HepG2 (cell line): ENCODE results near the gene FBXW10. TPM values are rescaled to one million over a fixed set of nuclear protein-coding genes. Genes with fewer than 3 reads are reported as not detected.
"Not testable (repeated sequence)": the region's sequence is repeated elsewhere in the genome, so short reads cannot be mapped to it uniquely, and the experiment has no call there.

Source experiments
- ATAC-seq: fragments of 200-7000 bp; cut with Tn5 transposase; 3 replicates; pipeline ENCODE4 v1.9.1; 2020; ENCODE audit warnings: mild to moderate bottlenecking, moderate library complexity
- BruUV-seq: library from RNA; stranded (reverse); fragments of 400-500 nt; replicated peaks from 2 replicates; lab custom pipeline; 2021; lab: Mats Ljungman, UMichigan
- CTCF ChIA-PET: fragments of 300-600 bp; formaldehyde crosslinking; extraction: SDS; loops from one replicate; lab custom pipeline; 2021; ENCODE audit warnings: low total read pairs, inconsistent platforms, low intra/inter-chr PET ratio; lab: Yijun Ruan, JAX
- POLR2A ChIA-PET: fragments of 350-600 bp; sonication (Branson Sonifier 250); formaldehyde crosslinking; loops from one replicate; lab custom pipeline; 2020; ENCODE audit warnings: antibody characterized with exemption, inconsistent platforms; lab: Yijun Ruan, JAX
- DNase-seq: peaks from one replicate; pipeline ENCODE4 v3.0.0-alpha.2; 2015; ENCODE audit warnings: low spot score
- FAIRE-seq: peaks from 3 replicates; lab custom pipeline; 2011; peaks lifted over from hg19 to GRCh38; lab: Jason Lieb, UNC
- H2AFZ ChIP-seq: one replicate; pipeline ENCODE4 v1.6.1; 2011; ENCODE audit warnings: low read length, inconsistent platforms
- H3K27ac ChIP-seq: fragments of 300-600 bp; 3 replicates; pipeline ENCODE4 v1.8.0; 2011; ENCODE audit warnings: mixed run types, mild to moderate bottlenecking, mixed read lengths, low read length, inconsistent platforms; ENCODE audit not compliant: insufficient read depth; ENCODE audit errors: extremely low read length
- H3K27me3 ChIP-seq, 2 experiments: fragments of 200-600 bp in 1 of 2; 2 replicates in 1 of 2; 3 replicates in 1 of 2; pipeline versions ENCODE4 v1.6.0 to v1.8.0; 2011; ENCODE audit warnings: low read length in 2 of 2, mild to moderate bottlenecking in 2 of 2, moderate library complexity in 2 of 2, inconsistent platforms in 1 of 2; ENCODE audit not compliant: insufficient read depth in 2 of 2, control insufficient read depth in 1 of 2
- H3K36me3 ChIP-seq, 2 experiments: fragments of 200-600 bp in 1 of 2; replicated peaks in 1 of 2; 2 replicates in 1 of 2; 3 replicates in 1 of 2; pipeline versions ENCODE4 v1.5.1 to v1.8.0; 2011; ENCODE audit warnings: low read length in 2 of 2, inconsistent platforms in 1 of 2; ENCODE audit not compliant: insufficient read depth in 2 of 2, control insufficient read depth in 1 of 2
- H3K4me1 ChIP-seq: 2 replicates; pipeline ENCODE4 v1.5.1; 2012; ENCODE audit warnings: low read length, inconsistent platforms; ENCODE audit not compliant: insufficient read depth
- H3K4me2 ChIP-seq: 2 replicates; pipeline ENCODE4 v1.6.0; 2011; ENCODE audit warnings: low read depth, low read length, inconsistent platforms
- H3K4me3 ChIP-seq, 3 experiments: fragments of 200-600 bp in 1 of 3; sonication (generic), shearing (Covaris generic) in 1 of 3; replicated peaks in 1 of 3; 2 replicates each; pipeline ENCODE4 v1.5.1; 2011 to 2016; ENCODE audit warnings: low read length in 3 of 3, inconsistent platforms in 2 of 3, low read depth in 2 of 3, mild to moderate bottlenecking in 2 of 3, control low read depth in 1 of 3, mixed read lengths in 1 of 3; ENCODE audit not compliant: insufficient read depth in 1 of 3
- H3K79me2 ChIP-seq: one replicate; pipeline ENCODE4 v1.6.1; 2011; ENCODE audit warnings: low read length, inconsistent platforms; ENCODE audit not compliant: insufficient read depth
- H3K9ac ChIP-seq: 2 replicates; pipeline ENCODE4 v1.6.0; 2011; ENCODE audit warnings: mild to moderate bottlenecking, low read depth, low read length, inconsistent platforms; ENCODE audit not compliant: insufficient read depth
- H3K9me3 ChIP-seq: 2 replicates; pipeline ENCODE4 v1.5.1; 2012; ENCODE audit warnings: mild to moderate bottlenecking, low read length
- H4K20me1 ChIP-seq: 2 replicates; pipeline ENCODE4 v1.6.0; 2011; ENCODE audit warnings: inconsistent platforms, mild to moderate bottlenecking, low read length, moderate library complexity; ENCODE audit not compliant: insufficient read depth
- FOXA1 ChIP-seq, 2 experiments: fragments of 450-650 bp in 1 of 2; sonication (generic) in 1 of 2; formaldehyde crosslinking in 1 of 2; IDR thresholded peaks; 2 replicates each; pipeline versions ENCODE4 v1.4.0 to v1.6.1; 2016 to 2020; ENCODE audit warnings: missing genetic modification reagents in 1 of 2
- HDAC2 ChIP-seq: sonication (generic); formaldehyde crosslinking; IDR thresholded peaks from 2 replicates; pipeline ENCODE4 v1.4.0; 2020; ENCODE audit warnings: missing genetic modification reagents
- KAT8 ChIP-seq: IDR thresholded peaks from 2 replicates; pipeline ENCODE4 v1.6.1; 2016; ENCODE audit warnings: missing genetic modification reagents, missing compliant biosample characterization
- WGBS: methylation state at CpG from one replicate; pipeline ENCODE4 v1.1.6; 2017; ENCODE audit warnings: low lambda C conversion rate; 5-methylcytosine and 5-hydroxymethylcytosine counted together
- in situ Hi-C: cut with HindIII; loops from 2 replicates; pipeline ENCODE4 v1.10.0; 2017; ENCODE audit warnings: low pct_unique_long_range_greater_than_20kb; ENCODE audit not compliant: extremely low pct_ligation_motif_present
- intact Hi-C: fragments of 100-400 bp; cut with micrococcal nuclease; formaldehyde crosslinking; loops from one replicate; pipeline ENCODE4 v1.10.0; 2022; ENCODE audit not compliant: unreplicated experiment
- polyA plus RNA-seq, 8 experiments: library from polyadenylated mRNA; depleted of rRNA in 3 of 8; stranded (reverse) in 7 of 8; unstranded in 1 of 8; fragments of >200 nt; fragmentation: Illumina TruSeq in 4 of 8; extraction: Trizol in 4 of 8; gene quantifications; 2 replicates each; pipeline versions ENCODE4 v1.2.1 to v1.2.3, GENCODE V29; 2011 to 2016; ENCODE audit warnings: low read depth in 4 of 8, missing spikeins in 1 of 8, mixed read lengths in 1 of 8; ENCODE audit not compliant: insufficient read depth in 1 of 8
- total RNA-seq, 5 experiments: library from RNA; depleted of rRNA; stranded (reverse); fragments of >200 nt; fragmentation: Illumina TruSeq; extraction: Trizol; gene quantifications; 2 replicates each; pipeline ENCODE4 v1.2.3, GENCODE V29; 2016; ENCODE audit warnings: low read depth in 1 of 5
- TF ChIP-seq, protein P1 (sequence below): sonication (generic); formaldehyde crosslinking; IDR thresholded peaks from 2 replicates; pipeline ENCODE4 v1.4.0; 2020; ENCODE audit warnings: missing genetic modification reagents, borderline replicate concordance
- TF ChIP-seq, protein P2 (sequence below): IDR thresholded peaks from 2 replicates; pipeline ENCODE4 v1.4.0; 2020; ENCODE audit warnings: mild to moderate bottlenecking, missing genetic modification reagents

Gene FBXW10
- total and polyA plus RNA-seq, 2 of the 13 experiments (the other 11 are each of a cell fraction or from before 2014, with no cell fraction given) = 0.04 to 0.17 TPM

DNA sequence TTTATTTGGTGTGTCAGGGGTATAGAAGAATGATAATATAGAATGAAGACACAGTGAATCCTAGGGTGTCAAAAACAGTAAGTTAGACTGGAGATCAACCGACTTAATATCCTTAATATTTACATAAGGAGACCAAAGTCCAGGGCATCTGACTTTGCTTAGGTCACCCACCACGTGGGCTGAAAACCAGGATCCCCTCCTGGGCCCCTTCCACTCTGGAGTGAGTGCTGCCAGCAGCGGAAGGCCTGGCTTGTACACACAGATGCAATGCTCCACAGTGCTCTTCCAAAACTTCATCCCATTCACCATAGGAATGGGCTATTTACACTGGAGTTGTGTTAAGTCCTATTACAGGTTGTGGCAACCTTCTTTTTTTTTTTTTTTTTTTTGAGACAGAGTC, 2.7 kb downstream of the FBXW10 start (continued):
- TF ChIP-seq FOXA1 (IDR thresholded peaks at IDR 0.05) = not testable (repeated sequence)
- peak; percentile 58; the same call in 1 of the 2 replicates for TF ChIP-seq FOXA1 (CRISPR knock-in tag; IDR thresholded peaks at IDR 0.05)
- TF ChIP-seq, protein P1, sequence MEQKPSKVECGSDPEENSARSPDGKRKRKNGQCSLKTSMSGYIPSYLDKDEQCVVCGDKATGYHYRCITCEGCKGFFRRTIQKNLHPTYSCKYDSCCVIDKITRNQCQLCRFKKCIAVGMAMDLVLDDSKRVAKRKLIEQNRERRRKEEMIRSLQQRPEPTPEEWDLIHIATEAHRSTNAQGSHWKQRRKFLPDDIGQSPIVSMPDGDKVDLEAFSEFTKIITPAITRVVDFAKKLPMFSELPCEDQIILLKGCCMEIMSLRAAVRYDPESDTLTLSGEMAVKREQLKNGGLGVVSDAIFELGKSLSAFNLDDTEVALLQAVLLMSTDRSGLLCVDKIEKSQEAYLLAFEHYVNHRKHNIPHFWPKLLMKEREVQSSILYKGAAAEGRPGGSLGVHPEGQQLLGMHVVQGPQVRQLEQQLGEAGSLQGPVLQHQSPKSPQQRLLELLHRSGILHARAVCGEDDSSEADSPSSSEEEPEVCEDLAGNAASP (CRISPR knock-in tag) = peak; percentile 11; the same call in 1 of the 2 replicates
- peak; percentile 38; the same call in 1 of the 2 replicates for TF ChIP-seq HDAC2 (CRISPR knock-in tag)
- peak; percentile 43; the same call in 1 of the 2 replicates for TF ChIP-seq KAT8 (CRISPR knock-in tag)

DNA sequence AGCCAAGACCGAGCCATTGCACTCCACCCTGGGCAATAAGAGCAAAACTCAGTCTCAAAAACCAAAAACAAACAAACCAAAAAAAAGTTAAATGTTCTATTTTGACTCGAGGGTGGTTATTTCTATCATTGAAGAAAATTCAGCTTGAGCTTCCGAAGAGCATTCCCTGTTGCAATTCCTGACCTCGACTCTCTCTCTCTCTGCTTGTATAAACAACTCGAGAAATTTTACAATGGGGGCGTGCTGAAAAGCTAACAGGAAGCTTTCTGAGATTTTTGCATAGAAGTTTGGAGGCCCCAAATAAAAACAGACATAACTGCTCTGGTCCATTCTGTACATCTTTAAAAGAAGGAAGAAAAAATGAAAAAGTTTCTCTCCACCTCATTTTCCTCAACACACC, 3.6 kb downstream of the FBXW10 start:
- H2AFZ ChIP-seq, H4K20me1 ChIP-seq, in situ Hi-C loops, H3K36me3 ChIP-seq, H3K4me3 ChIP-seq, DNase-seq, FAIRE-seq, BruUV-seq, H3K9me3 ChIP-seq, H3K79me2 ChIP-seq, CTCF ChIA-PET, H3K4me2 ChIP-seq, H3K9ac ChIP-seq, H3K27me3 ChIP-seq, H3K27ac ChIP-seq, ATAC-seq, intact Hi-C loops, POLR2A ChIA-PET: not testable (repeated sequence)
- TF ChIP-seq, protein P2, sequence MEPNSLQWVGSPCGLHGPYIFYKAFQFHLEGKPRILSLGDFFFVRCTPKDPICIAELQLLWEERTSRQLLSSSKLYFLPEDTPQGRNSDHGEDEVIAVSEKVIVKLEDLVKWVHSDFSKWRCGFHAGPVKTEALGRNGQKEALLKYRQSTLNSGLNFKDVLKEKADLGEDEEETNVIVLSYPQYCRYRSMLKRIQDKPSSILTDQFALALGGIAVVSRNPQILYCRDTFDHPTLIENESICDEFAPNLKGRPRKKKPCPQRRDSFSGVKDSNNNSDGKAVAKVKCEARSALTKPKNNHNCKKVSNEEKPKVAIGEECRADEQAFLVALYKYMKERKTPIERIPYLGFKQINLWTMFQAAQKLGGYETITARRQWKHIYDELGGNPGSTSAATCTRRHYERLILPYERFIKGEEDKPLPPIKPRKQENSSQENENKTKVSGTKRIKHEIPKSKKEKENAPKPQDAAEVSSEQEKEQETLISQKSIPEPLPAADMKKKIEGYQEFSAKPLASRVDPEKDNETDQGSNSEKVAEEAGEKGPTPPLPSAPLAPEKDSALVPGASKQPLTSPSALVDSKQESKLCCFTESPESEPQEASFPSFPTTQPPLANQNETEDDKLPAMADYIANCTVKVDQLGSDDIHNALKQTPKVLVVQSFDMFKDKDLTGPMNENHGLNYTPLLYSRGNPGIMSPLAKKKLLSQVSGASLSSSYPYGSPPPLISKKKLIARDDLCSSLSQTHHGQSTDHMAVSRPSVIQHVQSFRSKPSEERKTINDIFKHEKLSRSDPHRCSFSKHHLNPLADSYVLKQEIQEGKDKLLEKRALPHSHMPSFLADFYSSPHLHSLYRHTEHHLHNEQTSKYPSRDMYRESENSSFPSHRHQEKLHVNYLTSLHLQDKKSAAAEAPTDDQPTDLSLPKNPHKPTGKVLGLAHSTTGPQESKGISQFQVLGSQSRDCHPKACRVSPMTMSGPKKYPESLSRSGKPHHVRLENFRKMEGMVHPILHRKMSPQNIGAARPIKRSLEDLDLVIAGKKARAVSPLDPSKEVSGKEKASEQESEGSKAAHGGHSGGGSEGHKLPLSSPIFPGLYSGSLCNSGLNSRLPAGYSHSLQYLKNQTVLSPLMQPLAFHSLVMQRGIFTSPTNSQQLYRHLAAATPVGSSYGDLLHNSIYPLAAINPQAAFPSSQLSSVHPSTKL (CRISPR knock-in tag) = peak; percentile 29; the same call in 1 of the 2 replicates
- WGBS = 17% methylated on average over 6 of the region's 6 CpGs
- H3K4me1 ChIP-seq = peaks cover 30% of the 10 kb centered on the region

DNA sequence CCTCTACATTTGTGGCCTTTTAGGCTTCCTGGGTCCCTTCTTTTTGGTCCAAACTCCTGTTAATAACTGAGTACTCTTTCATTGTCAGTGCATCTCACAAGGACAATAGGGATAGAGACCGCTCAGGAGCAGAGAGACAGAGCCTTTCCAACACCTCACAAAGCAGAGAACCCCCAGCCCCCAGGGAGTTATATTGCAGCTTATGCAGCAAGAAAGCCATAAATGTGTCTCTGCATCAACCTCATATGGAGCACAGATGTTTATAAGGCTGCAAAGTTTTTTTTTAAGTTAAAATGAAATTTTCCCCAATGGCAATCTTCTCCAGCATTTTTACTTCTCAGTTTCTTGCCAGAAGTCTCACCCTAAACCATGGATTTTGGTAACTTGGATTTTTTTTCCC, 6.4 kb downstream of the FBXW10 start:
- BruUV-seq, FAIRE-seq, ATAC-seq, H2AFZ ChIP-seq, in situ Hi-C loops, H3K9me3 ChIP-seq, H3K4me3 ChIP-seq, DNase-seq, H3K36me3 ChIP-seq, POLR2A ChIA-PET, H3K27me3 ChIP-seq, H3K79me2 ChIP-seq, H3K4me2 ChIP-seq, H4K20me1 ChIP-seq, H3K27ac ChIP-seq, intact Hi-C loops, CTCF ChIA-PET, H3K9ac ChIP-seq: not testable (repeated sequence)
- WGBS = 78% methylated on average over 1 of the region's 1 CpG
- H3K4me1 ChIP-seq = peaks cover 36% of the 10 kb centered on the region
